NCI-H510A (cell line): ENCODE measurements around the gene SMIM38.
A peak's percentile ranks its signal among the peaks of the same experiment; 100 is the strongest.

Experiments used
- DNase-seq: peaks from one replicate; lab custom pipeline; 2025; lab: John Stamatoyannopoulos, UW

Gene SMIM38

DNA sequence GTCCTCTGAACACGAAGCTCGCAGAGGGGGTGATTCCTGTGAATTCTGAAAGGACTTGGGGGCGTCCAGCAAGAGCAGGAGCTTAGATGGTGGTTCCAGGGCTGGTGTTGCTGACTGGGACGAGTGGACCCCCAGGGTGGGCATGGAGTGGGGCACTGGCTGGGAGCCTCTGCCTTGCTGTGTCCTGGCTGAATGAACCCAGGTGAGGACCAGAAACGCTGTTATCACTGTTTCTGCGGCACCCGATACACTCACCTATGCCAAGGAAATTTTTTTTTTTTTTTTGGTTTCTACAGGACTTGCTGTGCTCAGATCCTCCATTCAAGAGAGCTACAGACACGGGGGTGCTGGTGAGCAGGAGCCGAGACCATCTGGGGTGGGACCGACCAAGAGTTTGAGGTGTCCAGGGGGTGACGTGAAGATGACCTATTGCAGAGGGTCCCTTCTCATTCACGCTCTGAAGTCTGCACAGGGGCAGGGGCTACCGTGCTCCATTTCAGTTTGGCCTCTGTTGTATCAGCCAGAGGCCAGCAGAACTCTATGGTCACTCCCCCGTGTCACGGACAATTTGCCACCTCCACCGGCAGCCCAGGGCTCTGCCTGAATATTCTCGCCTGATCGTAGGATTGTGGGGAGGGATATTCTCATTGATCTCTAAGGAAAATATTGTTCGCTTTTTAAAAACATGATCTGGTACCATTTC, 3.6 kb downstream of the SMIM38 start:
- DNase-seq, result no peak

- no peak for DNase-seq
These were observed 4.8 kb downstream of the SMIM38 start for GRCh38 chr11:69160296-69161116.

- no peak for DNase-seq
These were observed 5.3 kb downstream of the SMIM38 start for GRCh38 chr11:69161117-69161407.

- DNase-seq, result no peak
These were observed 6.8 kb downstream of the SMIM38 start for GRCh38 chr11:69162505-69162904.

- no peak for DNase-seq
These were observed 8.1 kb downstream of the SMIM38 start for GRCh38 chr11:69163842-69164241.

DNA sequence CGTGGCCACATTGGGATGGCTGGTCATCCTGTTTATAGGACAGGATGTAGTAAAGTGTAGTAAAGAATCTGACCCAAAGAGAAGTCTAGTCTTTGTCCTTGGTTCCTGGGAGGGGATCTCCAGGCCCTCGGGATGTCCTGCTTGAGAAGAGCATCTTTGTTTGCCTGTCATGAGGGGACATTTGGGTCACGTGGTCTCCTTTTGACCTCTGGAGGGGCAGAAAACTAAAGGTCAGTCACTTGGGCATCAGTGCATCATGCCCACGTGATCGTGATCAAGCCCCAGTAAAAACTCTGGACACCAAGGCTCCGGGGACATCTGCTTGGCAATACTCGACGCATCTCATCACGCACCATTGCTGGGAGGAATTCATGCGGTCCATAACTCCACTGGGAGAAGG, 9.1 kb downstream of the SMIM38 start:
- no peak for DNase-seq

DNA sequence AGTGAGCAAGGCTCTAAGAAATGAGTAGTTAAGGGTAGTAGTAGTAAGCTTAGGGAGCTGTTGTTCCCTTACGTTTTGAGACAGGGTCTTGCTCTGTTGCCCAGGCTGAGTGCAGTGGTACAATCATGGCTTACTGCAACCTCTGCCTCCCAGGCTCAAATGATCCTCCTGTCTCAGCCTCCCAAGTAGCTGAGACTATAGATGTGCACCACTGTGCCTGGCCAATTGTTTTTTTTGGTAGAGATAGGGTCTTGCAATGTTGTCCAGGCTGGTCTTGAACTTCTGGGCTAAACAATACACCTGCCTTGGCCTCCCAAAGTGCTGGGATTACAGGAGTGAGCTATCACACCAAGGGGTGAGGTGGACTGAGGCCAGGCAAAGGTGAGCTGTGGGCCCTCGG, 10.0 kb downstream of the SMIM38 start:
- DNase-seq, result no peak

GRCh38 chr11:69166218-69167115, 10.7 kb downstream of the SMIM38 start:
- no peak for DNase-seq

- DNase-seq, result no peak
These were observed 11.6 kb downstream of the SMIM38 start for GRCh38 chr11:69167130-69167915.

DNA sequence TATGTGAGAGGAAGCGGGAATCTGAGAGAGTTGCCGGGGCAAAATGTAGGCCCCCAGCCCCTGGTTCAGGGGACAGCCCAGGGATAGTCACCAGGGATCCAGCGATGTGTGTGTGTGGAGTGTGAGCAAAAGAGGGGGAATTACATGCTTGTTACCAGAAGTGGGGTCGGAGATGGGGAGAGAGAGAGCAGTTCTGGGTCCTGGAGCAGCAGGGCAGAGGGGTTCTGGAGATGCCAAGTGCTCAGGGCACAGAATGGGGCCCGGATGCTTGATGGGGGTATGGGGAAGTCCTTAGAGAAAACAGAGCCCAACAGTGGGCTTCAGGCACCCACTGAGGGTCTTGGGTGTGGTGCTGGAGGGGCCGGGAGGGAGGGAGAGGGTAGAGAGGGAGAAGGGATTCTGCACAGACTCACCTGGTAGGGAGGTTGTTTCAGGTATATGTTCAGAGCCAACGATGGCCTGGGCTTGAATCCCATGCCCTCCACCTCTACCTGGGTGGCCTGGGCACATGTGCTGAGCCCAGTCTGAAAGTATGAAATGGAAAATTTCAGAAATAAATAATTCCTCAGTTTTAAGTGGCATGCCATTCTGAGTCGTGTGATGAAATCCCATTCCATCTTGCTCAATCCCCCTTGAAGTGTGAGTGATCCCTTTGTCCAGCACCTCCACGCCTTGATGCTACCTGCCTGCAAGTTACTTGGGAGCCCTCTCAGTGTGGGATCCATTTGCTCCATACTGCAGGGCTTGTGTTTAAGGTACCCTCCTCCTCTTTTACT, 12.4 kb downstream of the SMIM38 start:
- DNase-seq, result no peak

GRCh38 chr11:69169479-69169878, 13.7 kb downstream of the SMIM38 start:
- DNase-seq, result no peak

DNA sequence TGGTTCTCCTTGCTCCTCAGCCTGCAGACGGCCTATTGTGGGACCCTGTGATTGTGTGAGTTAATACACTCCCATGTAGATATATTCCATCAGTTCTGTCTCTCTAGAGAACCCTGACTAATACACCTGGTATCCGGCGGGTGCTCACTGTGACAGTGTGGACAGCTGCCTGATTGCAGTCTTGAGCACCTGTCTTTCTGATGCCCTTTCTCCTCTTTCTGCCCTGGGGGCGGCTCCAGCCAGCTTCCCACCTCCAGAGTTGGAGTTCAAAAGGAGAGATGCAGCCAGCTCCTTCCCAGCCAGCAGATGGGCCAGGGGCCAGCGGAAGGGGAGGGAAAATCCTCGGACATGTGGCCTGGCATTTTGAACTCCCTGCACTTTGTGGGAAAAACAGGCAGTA, 15.0 kb downstream of the SMIM38 start:
- no peak for DNase-seq

GRCh38 chr11:69171476-69172240, 15.9 kb downstream of the SMIM38 start:
- no peak for DNase-seq

DNA sequence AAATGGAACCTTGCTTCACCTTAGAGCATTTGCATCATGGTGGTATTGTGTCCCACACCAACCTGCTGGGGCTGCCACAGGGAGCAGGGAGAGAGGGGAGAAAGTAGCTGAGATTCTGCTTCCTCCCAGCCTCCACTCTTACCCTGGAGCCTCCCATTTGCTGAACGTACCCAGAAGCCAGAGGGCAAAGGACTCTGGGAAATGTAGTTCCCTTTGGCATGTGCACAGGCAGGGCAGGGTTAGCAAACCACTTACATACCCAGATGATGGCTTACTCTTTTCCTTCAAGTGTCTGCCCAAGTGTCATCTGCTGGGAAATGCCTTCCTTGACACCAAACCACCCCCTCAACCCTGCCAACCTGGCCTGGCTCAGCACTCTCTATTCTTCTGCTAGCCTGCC, 16.9 kb downstream of the SMIM38 start:
- DNase-seq, result no peak

DNA sequence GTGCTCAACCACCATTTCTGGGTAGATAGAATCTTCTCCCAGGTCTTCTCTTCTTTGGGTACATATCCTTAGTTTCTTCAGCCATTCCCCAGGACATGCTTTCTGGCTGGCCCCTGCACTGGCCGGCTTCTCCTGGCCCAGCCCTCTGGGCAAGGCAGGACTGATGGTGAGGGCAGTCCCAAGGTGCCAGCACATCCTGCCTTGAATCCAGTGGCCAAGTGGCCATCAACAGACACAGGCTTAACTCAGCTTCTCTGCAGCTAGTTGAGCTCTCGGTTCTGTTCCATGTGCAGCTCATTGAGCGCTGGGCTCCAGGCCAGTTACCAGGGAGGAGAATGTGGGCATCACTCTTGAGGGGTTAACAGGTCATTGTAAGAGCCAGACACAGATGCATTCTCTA, 17.6 kb downstream of the SMIM38 start:
- no peak for DNase-seq

GRCh38 chr11:69173925-69174581, 18.3 kb downstream of the SMIM38 start:
- DNase-seq, result no peak

DNA sequence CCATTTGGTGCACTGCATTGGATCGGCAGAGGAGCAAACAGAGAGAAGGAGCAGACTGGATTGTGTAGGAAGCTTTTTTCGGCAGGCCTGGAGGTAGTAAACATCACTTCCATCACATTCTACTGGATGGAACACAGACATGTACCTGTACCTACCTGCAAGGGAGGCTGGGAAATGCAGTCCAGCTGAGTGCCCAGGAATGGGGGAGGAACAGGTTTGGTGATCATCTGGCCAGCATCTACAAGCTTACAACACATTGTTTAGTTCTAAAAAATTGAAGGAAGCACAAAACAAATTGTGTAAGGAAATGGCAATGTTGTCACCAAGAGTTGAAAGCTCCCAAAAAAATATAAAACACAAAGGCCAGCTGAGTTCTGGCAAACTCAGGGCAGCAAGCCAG, 19.1 kb downstream of the SMIM38 start:
- no peak for DNase-seq

- DNase-seq, result peak; percentile 26
These were observed 23.2 kb downstream of the SMIM38 start for GRCh38 chr11:69178819-69179482.

DNA sequence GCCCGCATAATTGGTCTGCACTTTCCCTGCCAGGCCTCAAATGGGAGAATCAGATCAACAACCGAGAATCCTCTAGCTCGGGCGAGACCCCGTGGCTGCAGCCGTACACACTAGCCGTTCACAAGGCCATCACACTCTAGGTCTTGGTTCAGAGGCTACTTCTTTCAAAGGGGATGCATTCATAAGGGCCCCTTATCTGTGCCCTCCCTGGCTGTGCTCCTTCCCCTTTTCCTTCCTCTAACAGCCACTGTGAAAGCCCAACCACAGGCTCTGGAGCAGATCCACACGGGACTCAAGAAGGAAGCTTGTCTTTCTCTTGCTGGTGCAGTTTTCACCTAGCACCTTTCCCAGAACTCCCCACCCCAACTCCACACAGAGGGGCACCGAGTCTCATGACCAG, 24.5 kb downstream of the SMIM38 start:
- DNase-seq, result no peak
